Stimulated activated naive CD8-positive, alpha-beta T cell treated with anti-CD3 and anti-CD28 coated beads, Interleukin-15, amount 100 ng/mL, for 72 hours (primary cell): ENCODE data around the gene CXCL8.

Experiments used
- ATAC-seq: fragments of 150-1000 bp; cut with Tn5 transposase; 2 replicates; pipeline ENCODE4 v1.10.0; 2021; ENCODE audit warnings: mild to moderate bottlenecking, moderate library complexity
- DNase-seq, 2 donors: peaks; one replicate each; pipeline ENCODE4 v3.0.0; 2021 to 2022
- H3K27ac Mint-ChIP-seq, 2 donors: one replicate each; pipeline ENCODE4 v1.8.0; 2022; ENCODE audit warnings: mild to moderate bottlenecking in 2 of 2, mixed read lengths in 2 of 2, moderate library complexity in 2 of 2
- H3K27me3 Mint-ChIP-seq: one replicate; pipeline ENCODE4 v1.8.0; 2022; ENCODE audit warnings: mixed read lengths
- H3K4me1 Mint-ChIP-seq: one replicate; pipeline ENCODE4 v1.8.0; 2022; ENCODE audit warnings: mild to moderate bottlenecking, mixed read lengths
- H3K4me3 Mint-ChIP-seq, 2 donors: one replicate each; pipeline ENCODE4 v1.8.0; 2022; ENCODE audit warnings: mild to moderate bottlenecking in 2 of 2, mixed read lengths in 2 of 2, moderate library complexity in 1 of 2
- H3K9me3 Mint-ChIP-seq, 2 donors: one replicate each; pipeline ENCODE4 v1.8.0; 2022; ENCODE audit warnings: mixed read lengths in 2 of 2

The CXCL8 gene

GRCh38 chr4:73709451-73710033 is 30.8 kb upstream of the CXCL8 start:
- H3K27me3 Mint-ChIP-seq: no peaks in the 10 kb centered on the region
- DNase-seq (no peak), ATAC-seq (no peak)
- H3K9me3 Mint-ChIP-seq: no peaks in the 10 kb centered on the region
- no peaks in the 10 kb centered on the region for H3K4me1 Mint-ChIP-seq
- no peak overlapping the region for H3K27ac Mint-ChIP-seq
- H3K4me3 Mint-ChIP-seq: no peak overlapping the region

GRCh38 chr4:73710094-73710493 is 30.3 kb upstream of the CXCL8 start:
- H3K4me3 Mint-ChIP-seq: no peak overlapping the region
- no peak for ATAC-seq
- DNase-seq: no peak

GRCh38 chr4:73711989-73712388 is 28.4 kb upstream of the CXCL8 start:
- Mint-ChIP-seq H3K27ac (no peak overlapping the region), H3K27me3 (no peaks in the 10 kb centered on the region), H3K4me1 (no peaks in the 10 kb centered on the region), H3K4me3 (no peak overlapping the region), H3K9me3 (no peaks in the 10 kb centered on the region)
- ATAC-seq (no peak), DNase-seq (no peak)

More at GRCh38 chr4:73710094-73710493, 30.3 kb upstream of the CXCL8 start:
- Mint-ChIP-seq H3K27me3 (no peaks in the 10 kb centered on the region), H3K4me1 (no peaks in the 10 kb centered on the region), H3K27ac (no peak overlapping the region), H3K9me3 (no peaks in the 10 kb centered on the region)

- ATAC-seq (no peak), DNase-seq (no peak)
- Mint-ChIP-seq H3K27ac (no peak overlapping the region), H3K27me3 (no peaks in the 10 kb centered on the region), H3K4me1 (no peaks in the 10 kb centered on the region), H3K9me3 (no peaks in the 10 kb centered on the region), H3K4me3 (no peak overlapping the region)
Measured at GRCh38 chr4:73713650-73714049, 26.7 kb upstream of the CXCL8 start.

GRCh38 chr4:73714647-73715046 is 25.7 kb upstream of the CXCL8 start:
- no peaks in the 10 kb centered on the region for H3K4me1 Mint-ChIP-seq

GRCh38 chr4:73715659-73716058 is 24.7 kb upstream of the CXCL8 start:
- no peak for ATAC-seq
- no peaks in the 10 kb centered on the region for H3K9me3 Mint-ChIP-seq

More at GRCh38 chr4:73714647-73715046, 25.7 kb upstream of the CXCL8 start:
- Mint-ChIP-seq H3K4me3 (no peak overlapping the region), H3K27ac (no peak overlapping the region), H3K9me3 (no peaks in the 10 kb centered on the region), H3K27me3 (no peaks in the 10 kb centered on the region)
- no peak for DNase-seq
- ATAC-seq: no peak

GRCh38 chr4:73718375-73719373 is 21.7 kb upstream of the CXCL8 start:
- no peaks in the 10 kb centered on the region for H3K27me3 Mint-ChIP-seq
- no peaks in the 10 kb centered on the region for H3K9me3 Mint-ChIP-seq
- H3K4me3 Mint-ChIP-seq: no peak overlapping the region
- DNase-seq (no peak), ATAC-seq (no peak)
- H3K4me1 Mint-ChIP-seq: no peaks in the 10 kb centered on the region
- no peak overlapping the region for H3K27ac Mint-ChIP-seq

More at GRCh38 chr4:73715659-73716058, 24.7 kb upstream of the CXCL8 start:
- Mint-ChIP-seq H3K4me3 (no peak overlapping the region), H3K27me3 (no peaks in the 10 kb centered on the region), H3K27ac (no peak overlapping the region), H3K4me1 (no peaks in the 10 kb centered on the region)
- DNase-seq: no peak

GRCh38 chr4:73721435-73721834 is 18.9 kb upstream of the CXCL8 start:
- no peaks in the 10 kb centered on the region for H3K9me3 Mint-ChIP-seq
- ATAC-seq (no peak), DNase-seq (no peak)
- H3K4me3 Mint-ChIP-seq: no peak overlapping the region
- no peaks in the 10 kb centered on the region for H3K4me1 Mint-ChIP-seq
- no peaks in the 10 kb centered on the region for H3K27me3 Mint-ChIP-seq
- H3K27ac Mint-ChIP-seq: no peak overlapping the region

- Mint-ChIP-seq H3K4me1 (no peaks in the 10 kb centered on the region), H3K9me3 (no peaks in the 10 kb centered on the region), H3K4me3 (no peak overlapping the region), H3K27me3 (no peaks in the 10 kb centered on the region), H3K27ac (no peak overlapping the region)
- ATAC-seq (no peak), DNase-seq (no peak)
Measured at GRCh38 chr4:73721909-73722308, 18.5 kb upstream of the CXCL8 start.

- H3K9me3 Mint-ChIP-seq: no peaks in the 10 kb centered on the region
- H3K27ac Mint-ChIP-seq: no peak overlapping the region
- H3K4me1 Mint-ChIP-seq: no peaks in the 10 kb centered on the region
- H3K4me3 Mint-ChIP-seq: no peak overlapping the region
- no peak for DNase-seq
- H3K27me3 Mint-ChIP-seq: no peaks in the 10 kb centered on the region
- no peak for ATAC-seq
Measured at GRCh38 chr4:73723023-73723422, 17.3 kb upstream of the CXCL8 start.

- no peaks in the 10 kb centered on the region for H3K27me3 Mint-ChIP-seq
Measured at GRCh38 chr4:73723928-73724327, 16.4 kb upstream of the CXCL8 start.

GRCh38 chr4:73725510-73725909 is 14.9 kb upstream of the CXCL8 start:
- DNase-seq (no peak), ATAC-seq (no peak)
- Mint-ChIP-seq H3K4me3 (no peak overlapping the region), H3K27me3 (no peaks in the 10 kb centered on the region), H3K9me3 (no peaks in the 10 kb centered on the region), H3K4me1 (no peaks in the 10 kb centered on the region), H3K27ac (no peak overlapping the region)

More at GRCh38 chr4:73723928-73724327, 16.4 kb upstream of the CXCL8 start:
- no peaks in the 10 kb centered on the region for H3K9me3 Mint-ChIP-seq
- no peak for DNase-seq
- H3K4me3 Mint-ChIP-seq: no peak overlapping the region
- ATAC-seq: no peak
- H3K4me1 Mint-ChIP-seq: no peaks in the 10 kb centered on the region
- no peak overlapping the region for H3K27ac Mint-ChIP-seq

- Mint-ChIP-seq H3K9me3 (no peaks in the 10 kb centered on the region), H3K27me3 (no peaks in the 10 kb centered on the region)
Measured at GRCh38 chr4:73725985-73726384, 14.4 kb upstream of the CXCL8 start.

GRCh38 chr4:73727685-73728084 is 12.7 kb upstream of the CXCL8 start:
- no peak overlapping the region for H3K4me3 Mint-ChIP-seq
- H3K27me3 Mint-ChIP-seq: no peaks in the 10 kb centered on the region
- no peaks in the 10 kb centered on the region for H3K9me3 Mint-ChIP-seq
- no peak for ATAC-seq
- DNase-seq: no peak
- no peak overlapping the region for H3K27ac Mint-ChIP-seq
- H3K4me1 Mint-ChIP-seq: no peaks in the 10 kb centered on the region

More at GRCh38 chr4:73725985-73726384, 14.4 kb upstream of the CXCL8 start:
- no peak overlapping the region for H3K4me3 Mint-ChIP-seq
- H3K4me1 Mint-ChIP-seq: no peaks in the 10 kb centered on the region
- ATAC-seq (no peak), DNase-seq (no peak)
- no peak overlapping the region for H3K27ac Mint-ChIP-seq

- Mint-ChIP-seq H3K4me3 (no peak overlapping the region), H3K4me1 (no peaks in the 10 kb centered on the region), H3K9me3 (no peaks in the 10 kb centered on the region), H3K27me3 (no peaks in the 10 kb centered on the region), H3K27ac (no peak overlapping the region)
- DNase-seq (no peak), ATAC-seq (no peak)
Measured at GRCh38 chr4:73728091-73728741, 12.2 kb upstream of the CXCL8 start.
